Raji (cell line): ENCODE measurements around the gene NFATC1.
A peak's percentile ranks its signal among the peaks of the same experiment; 100 is the strongest.

Source experiments
- POLR2A ChIP-seq: IDR thresholded peaks from 2 replicates; pipeline ENCODE4 v1.6.1; 2011; ENCODE audit warnings: low read depth, low read length, control low read depth; ENCODE audit not compliant: insufficient read depth

The NFATC1 gene

DNA sequence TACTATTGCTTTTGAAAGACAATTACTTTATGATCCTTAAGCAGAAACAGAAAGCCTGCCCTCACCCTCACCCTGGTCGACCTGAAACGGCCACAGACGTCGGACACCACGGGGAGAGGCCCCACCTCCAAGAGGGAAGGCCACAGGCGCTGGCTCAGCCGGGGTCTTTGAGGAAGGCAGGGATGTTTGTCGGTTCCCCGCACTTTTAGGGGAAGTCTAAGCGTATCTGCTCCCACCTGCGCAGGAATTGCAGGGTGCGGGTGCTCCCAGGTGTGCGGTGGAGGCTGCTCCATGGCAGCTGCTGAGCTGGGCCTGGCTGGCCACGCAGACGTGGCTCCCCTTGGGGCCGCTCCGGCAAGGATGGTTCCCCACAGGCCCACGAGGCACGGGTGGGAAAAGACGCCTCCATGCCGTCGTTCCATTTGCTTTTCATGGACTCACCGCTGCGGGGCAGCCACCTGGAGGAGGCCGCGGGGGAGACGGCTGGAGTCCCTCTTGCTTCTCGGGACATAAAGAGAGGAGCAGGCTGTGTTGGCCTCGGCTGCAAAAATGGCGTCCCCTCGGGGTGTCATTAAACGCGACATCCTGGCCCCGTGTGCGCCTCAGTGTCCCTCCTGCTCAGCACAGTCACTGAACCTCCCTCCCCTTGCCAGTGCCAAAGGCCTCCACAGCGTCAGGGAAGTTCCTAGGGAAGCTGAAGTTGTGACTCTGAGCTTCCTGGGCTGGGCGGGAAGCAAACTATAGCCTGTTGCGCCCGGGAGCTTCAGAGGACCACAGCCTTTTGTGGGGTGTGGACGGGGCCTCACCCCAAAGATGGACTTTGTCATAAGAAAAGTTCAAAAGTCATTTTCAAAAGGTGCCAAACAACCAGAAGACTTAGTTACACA lies 63.4 kb downstream of the NFATC1 start:
- TF ChIP-seq POLR2A = no peak

DNA sequence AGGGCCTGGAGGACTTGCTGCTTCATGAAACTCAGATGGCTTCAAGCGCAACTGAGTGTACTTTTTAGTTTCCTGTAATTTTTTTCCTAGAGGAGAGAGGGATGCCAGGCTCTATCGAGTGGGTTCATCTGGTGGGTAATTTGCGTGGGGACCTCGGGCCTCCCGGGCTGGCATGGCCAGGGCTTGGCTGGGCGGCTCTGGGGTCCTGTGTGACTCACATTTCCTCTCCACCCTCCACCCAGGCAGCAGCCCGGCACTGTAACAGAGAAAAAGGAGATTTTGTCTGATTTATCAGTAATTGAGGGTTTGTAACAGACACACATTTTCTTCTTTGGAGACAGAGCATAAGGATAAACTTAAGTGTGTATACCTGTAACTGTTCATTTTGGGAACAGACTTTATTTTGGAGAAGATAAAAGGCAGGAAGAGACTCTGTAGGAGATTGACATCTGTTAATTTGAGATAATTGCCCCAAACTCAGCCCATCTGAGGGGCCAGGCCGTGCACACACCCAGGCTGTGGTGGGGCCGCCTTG lies 64.3 kb downstream of the NFATC1 start:
- TF ChIP-seq POLR2A = no peak

DNA sequence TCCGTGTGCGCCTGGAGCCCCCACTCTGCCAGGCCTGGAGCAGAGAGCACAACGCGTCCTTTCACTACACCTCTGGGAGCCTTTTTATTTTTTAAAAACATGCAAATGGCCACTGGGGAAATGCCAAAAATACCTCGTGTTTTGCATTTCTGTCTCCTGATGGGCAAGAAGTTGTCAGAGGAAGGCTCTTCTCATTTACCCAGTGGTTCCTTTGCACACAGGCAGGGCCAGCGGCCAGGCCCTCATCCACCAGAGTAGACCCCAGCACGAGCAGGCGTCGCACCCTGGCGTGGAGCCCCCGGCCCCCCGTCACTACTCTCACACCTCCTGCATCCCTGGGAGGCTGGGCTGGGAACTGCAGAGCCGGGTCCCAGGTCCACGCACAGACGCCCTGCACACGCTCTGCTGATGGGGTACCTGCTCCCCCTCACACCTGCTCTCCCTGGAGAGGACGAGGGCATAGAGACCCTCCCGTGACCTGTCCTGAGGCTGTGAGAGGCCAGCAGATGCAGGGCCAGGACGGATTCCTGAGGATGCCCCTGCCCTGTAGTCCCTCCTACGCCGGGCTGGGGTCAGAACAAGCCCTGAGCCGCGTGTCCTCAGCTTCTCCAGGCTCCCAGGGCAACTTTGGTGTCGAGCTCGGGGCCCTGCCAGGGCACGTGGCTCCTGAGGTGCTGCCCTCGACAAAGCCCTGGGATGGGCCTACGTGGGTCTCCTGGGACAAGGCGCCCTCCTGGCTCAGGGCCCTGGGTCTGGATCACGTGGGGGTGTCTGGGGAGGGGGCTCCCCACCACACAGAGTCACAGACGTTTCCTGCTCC lies 65.0 kb downstream of the NFATC1 start:
- peak; percentile 90 for TF ChIP-seq POLR2A

DNA sequence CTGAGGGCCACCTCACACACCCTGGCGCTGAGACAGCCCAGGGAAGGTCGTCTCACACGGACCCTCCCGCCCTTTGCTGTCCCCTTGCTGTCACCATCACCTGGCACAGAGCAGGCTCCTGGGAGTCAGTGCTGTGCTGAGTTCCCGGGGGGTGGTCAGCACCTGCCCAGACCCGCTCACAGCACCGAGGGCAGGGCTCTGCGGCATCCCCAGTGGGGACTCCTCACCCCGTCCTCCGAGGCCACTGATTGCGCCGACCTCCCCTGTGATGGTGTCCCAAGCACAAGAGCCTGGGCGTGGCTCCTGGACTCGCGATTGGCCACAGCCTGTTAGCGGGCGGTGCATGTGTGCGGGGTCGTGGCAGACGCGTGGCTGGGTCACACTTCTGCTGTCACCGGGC lies 65.9 kb downstream of the NFATC1 start:
- TF ChIP-seq POLR2A = no peak

DNA sequence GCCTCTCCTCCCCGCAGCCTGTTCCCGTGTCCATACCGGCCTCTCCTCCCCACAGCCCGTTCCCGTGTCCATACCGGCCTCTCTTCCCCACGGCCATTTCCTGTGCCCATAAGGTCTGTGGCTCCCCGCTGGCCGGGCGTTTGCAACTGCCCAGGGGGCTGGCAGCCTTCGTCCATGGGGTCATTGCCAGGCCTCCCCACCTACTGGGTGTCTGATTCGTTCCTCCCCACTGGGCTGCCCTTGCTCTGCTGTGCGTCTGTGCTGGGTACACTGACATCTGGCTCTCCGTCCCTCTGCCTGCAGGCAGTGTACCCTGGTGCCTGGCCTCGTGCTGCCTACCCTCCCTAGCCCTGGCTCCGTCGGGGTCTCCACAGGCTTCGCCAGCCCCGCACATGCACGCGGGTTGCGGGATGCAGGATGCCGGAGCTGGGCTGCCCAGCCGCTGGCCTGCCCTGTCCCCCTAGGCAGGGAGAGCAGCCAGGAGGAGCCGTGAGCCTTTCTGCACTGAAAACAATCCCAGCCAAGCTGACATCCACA lies 67.8 kb downstream of the NFATC1 start:
- no peak for TF ChIP-seq POLR2A

DNA sequence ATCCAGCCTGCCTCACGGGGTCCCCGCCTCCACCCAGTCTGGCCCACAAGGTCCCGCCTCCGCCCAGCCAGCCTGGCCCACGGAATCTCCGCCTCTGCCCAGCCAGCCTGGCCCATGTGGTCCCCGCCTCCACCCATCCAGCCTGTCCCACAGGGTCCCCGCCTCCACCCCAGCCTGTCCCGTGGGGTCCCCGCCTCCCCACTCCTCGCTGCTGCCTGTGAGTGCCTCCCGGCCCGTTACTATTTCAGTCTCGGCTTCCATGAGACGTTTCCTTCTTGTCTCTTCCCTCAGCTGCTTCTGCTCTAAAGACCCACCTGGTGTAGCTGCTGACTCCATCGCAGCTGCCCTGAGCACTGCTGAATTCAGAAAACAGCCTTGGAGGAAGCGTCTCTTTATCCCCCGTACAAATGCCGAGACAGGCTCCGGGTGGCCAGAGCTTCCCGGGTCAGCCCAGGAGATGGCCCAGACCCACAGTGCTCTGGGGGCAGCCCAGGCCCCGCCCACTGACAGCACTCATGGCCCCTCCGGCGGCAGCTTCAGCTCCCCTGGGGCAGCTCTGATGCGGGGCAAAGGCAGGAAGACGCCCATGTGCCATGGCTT lies 69.8 kb downstream of the NFATC1 start:
- TF ChIP-seq POLR2A = peak; percentile 81

DNA sequence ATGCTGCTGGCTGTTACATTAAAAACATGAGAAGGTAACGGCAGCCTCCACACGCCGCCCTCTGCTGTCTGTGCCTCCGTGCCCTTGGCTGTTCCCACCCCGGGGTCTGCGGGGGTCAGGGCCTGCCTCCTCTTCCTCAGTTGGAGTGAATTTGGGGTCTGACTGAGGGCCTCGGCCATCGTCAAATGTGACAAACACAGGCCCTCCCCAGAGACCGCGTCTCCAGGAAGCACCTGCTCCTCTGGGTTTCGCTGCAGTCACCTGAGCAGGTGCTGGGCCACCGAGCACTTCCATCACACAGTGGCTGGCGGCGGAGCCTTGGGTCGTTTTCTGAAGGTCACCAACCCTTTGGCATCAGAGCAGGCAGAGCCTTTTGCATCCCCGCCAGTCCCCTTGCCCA lies 70.9 kb downstream of the NFATC1 start:
- no peak for TF ChIP-seq POLR2A

DNA sequence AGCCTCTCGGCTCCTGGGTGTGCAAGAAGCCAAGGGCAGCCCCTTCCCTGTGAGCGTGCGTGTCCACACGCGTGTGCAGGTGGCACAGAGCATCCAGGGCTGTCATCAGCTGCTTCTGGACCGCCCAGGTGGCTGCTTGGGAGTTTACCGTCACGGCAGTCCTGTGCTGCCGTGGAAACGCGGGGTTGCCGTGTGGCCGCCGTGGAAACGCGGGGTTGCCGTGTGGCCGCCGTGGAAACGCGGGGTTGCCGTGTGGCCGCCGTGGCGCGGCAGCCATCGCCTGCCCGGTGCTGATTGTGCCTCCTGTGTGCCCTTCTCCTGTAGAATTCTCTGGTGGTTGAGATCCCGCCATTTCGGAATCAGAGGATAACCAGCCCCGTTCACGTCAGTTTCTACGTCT lies 71.4 kb downstream of the NFATC1 start:
- TF ChIP-seq POLR2A = no peak

DNA sequence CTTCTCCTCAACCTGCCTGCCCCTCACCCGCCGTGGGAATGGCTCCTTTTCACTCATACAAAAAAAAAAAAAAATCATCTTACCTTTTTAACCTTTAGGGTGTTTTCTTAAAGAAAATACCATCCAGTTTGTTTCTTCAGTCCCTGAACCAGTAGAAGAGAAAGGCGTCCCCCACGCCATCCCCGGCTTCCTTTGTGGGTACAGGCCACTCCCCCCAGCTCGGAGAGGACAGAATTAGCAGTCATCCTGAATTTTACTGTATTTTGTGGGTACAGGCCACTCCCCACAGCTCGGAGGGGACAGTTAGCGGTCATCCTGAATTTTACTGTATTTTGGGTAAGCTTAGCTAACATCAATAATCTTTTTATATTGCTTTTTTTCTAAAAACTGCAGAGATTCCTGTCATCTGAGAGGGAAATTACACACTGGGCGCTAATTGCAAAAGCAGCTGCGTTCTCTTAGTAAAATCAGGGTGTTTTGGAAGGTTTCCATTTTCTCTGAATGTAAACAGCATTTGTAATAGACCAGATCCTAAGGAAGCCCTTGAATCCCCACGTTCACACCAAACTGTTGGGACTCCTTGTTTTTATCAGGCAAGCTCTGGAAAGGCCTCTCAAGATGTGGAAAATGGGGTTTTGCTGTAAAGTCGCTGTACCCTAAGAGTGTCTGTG lies 72.5 kb downstream of the NFATC1 start:
- no peak for TF ChIP-seq POLR2A

DNA sequence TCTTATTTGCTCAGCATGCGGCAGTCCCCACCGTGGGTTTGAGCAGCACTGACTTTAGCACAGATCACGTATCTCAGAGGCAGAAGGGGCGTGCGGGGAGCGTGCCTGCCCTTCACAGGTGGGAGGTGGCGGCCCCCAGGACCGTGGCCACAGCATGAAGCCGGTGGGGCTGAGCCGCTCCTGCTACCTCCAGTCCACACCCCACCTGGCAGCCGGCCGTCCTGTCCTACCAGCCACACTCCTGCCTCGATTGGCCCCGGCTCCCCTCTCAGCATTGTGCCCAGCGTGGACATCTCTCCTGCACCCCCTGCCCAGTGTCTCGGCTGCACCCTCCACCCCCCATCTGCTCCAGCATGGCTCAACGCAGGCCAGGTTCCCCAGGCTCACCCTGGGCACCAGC lies 73.6 kb downstream of the NFATC1 start:
- TF ChIP-seq POLR2A = no peak

DNA sequence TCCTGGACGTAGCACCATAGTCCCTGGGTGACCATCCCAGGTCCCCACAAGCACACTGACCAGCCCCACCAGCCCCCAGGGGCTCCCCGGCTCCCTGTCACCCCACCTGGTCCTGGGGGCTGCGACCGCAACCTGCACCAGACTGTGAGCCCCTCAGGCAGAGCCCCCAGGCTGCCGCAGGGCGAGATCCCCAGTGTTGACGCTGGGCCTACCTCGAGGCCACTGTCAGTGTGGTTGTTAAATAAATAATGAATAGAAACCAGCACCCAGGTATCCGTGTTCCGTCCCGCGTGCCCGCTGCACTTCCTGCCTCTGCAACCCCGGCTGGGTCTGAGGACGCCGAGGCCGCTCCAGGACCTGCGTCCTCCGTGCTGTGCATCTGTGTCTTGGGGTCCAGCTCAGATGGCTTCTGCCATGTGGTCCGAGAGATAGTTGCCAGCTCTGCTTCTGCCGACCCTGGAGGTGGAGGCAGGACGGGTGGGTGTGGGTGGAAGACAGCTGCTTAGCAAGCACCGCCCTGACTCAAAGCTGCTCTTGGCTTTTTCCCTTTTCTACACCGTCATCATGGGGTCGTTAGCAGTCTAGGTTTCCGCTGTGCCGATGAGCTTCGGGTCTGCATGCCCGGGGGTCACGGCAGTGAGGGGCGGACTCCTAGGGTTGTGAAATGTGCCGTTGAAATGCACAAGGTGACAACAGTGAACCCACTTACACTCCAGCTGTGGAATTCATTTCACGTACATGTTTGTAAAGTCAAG lies 74.2 kb downstream of the NFATC1 start:
- TF ChIP-seq POLR2A = no peak

DNA sequence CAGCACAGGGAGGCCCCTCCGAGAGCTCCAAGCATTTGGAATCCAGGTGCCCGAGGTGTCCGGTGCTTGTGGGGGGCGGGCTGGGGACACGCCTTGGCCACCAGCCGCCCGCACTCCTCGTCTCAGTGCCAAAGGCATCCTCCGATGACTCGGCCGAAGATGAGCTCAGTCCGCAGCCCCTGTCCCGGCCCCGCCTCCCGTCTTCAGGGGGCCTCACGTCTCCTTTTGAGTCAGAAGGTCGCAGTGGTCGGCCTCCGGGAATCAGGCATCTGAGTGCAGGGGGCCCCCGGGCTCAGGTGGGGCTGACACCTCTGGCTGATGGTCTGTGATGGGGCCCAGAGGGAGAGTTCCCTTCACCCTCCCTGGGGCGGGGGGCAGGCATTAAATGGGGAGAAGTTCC lies 74.8 kb downstream of the NFATC1 start:
- no peak for TF ChIP-seq POLR2A

DNA sequence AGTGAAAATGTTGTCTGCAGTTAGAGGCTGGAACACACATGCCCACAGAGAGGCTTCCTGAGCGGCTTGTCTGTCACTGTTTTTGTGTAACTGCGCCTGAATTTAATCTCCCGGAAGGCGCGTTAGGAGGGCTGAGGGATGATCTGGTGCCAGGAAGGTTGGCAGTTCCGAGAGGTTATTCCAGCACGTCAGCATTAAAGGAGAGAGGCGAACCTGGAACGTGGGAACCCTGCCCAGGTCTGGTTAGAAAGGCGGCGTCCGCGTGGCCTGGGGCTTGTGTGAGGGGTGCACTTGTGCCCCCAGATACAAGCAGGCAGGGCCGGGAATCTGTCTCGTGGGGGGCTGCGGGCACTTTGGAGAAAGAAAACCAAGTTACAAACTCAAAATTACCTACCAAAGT lies 75.3 kb downstream of the NFATC1 start:
- TF ChIP-seq POLR2A = no peak

DNA sequence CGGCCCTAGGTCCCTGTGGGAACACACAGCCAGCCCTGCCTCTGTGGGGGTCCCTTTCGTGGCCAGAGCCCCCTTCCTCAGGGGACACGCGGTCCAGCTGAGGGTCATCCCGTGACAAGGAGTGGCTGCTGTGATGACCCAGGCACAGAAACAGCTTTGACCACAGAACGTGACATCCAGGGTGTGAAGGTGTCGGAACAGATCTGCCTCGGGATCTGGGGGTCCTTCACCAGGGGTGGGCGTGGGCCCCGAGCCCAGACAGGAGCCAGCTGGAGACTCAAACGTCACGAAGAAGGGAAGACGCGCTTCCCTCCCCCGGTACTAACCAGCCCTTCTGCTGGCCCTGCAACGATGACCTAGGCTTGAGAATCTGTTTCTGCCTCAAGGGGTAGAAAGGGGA lies 75.9 kb downstream of the NFATC1 start:
- no peak for TF ChIP-seq POLR2A
